K562 (cell line): Measurements from ENCODE around the gene TCF25. TPM values are rescaled to one million over a fixed set of nuclear protein-coding genes. Genes with fewer than 3 reads are reported as not detected.

Source experiments
- ATF3 ChIP-seq, 2 experiments: fragments of 450-650 bp in 1 of 2; sonication (generic) in 1 of 2; formaldehyde crosslinking in 1 of 2; IDR thresholded peaks in 1 of 2; conservative IDR thresholded peaks in 1 of 2; 2 replicates each; pipeline versions ENCODE4 v1.6.1 to v1.8.1; 2016 to 2023; ENCODE audit warnings: mild to moderate bottlenecking in 2 of 2, moderate library complexity in 2 of 2, inconsistent platforms in 1 of 2, missing genetic modification reagents in 1 of 2
- CBFA2T3 ChIP-seq: fragments of 450-650 bp; IDR thresholded peaks from 2 replicates; pipeline ENCODE4 v1.6.1; 2017
- CBX5 ChIP-seq: IDR thresholded peaks from 2 replicates; pipeline ENCODE4 v1.6.1; 2014; ENCODE audit warnings: low read depth, borderline replicate concordance
- DDX20 ChIP-seq: fragments of 450-650 bp; IDR thresholded peaks from 2 replicates; pipeline ENCODE4 v1.6.1; 2016; ENCODE audit warnings: missing genetic modification characterization, low read depth, mild to moderate bottlenecking, missing compliant biosample characterization, moderate library complexity
- E2F6 ChIP-seq, 2 experiments: IDR thresholded peaks; 2 replicates each; pipeline ENCODE4 v1.6.1; 2011; ENCODE audit warnings: borderline replicate concordance in 1 of 2, control low read depth in 1 of 2, low read depth in 1 of 2, low read length in 1 of 2, mild to moderate bottlenecking in 1 of 2, mixed read lengths in 1 of 2, moderate library complexity in 1 of 2; ENCODE audit not compliant: insufficient read depth in 1 of 2, insufficient read length in 1 of 2, poor library complexity in 1 of 2, severe bottlenecking in 1 of 2; ENCODE audit errors: extremely low read depth in 1 of 2
- HIVEP1 ChIP-seq: fragments of 250-450 bp; sonication (Bioruptor Pico); IDR thresholded peaks from 2 replicates; pipeline ENCODE4 v1.4.0; 2020; ENCODE audit warnings: mild to moderate bottlenecking
- MAFG ChIP-seq: fragments of 450-650 bp; conservative IDR thresholded peaks from 2 replicates; pipeline ENCODE4 v1.6.1; 2016; ENCODE audit warnings: missing genetic modification characterization, missing compliant biosample characterization
- MBD2 ChIP-seq: sonication (generic); IDR thresholded peaks from 2 replicates; pipeline ENCODE4 v1.6.1; 2016; ENCODE audit warnings: low read depth, borderline replicate concordance
- MCM2 ChIP-seq: fragments of 450-650 bp; IDR thresholded peaks from 2 replicates; pipeline ENCODE4 v1.6.1; 2017; ENCODE audit warnings: low read depth, mild to moderate bottlenecking
- MECOM ChIP-seq: fragments of 250-450 bp; sonication (Bioruptor Pico); IDR thresholded peaks from 2 replicates; pipeline ENCODE4 v1.8.0; 2022; ENCODE audit warnings: inconsistent platforms
- MYC ChIP-seq, 2 experiments: fragments of 250-450 bp in 1 of 2; sonication (Bioruptor Pico) in 1 of 2; IDR thresholded peaks; 2 replicates each; pipeline versions ENCODE4 v1.5.1 to v1.6.1; 2012 to 2021; ENCODE audit warnings: low read depth in 2 of 2, borderline replicate concordance in 1 of 2, improper control_type of control experiment in 1 of 2, low read length in 1 of 2, mild to moderate bottlenecking in 1 of 2, moderate library complexity in 1 of 2
- NCOA1 ChIP-seq: fragments of 450-650 bp; IDR thresholded peaks from 2 replicates; pipeline ENCODE4 v1.6.1; 2016; ENCODE audit warnings: low read depth
- RBM25 ChIP-seq: fragments of 200-400 bp; formaldehyde crosslinking; IDR thresholded peaks from 2 replicates; pipeline ENCODE4 v1.6.1; 2018; ENCODE audit warnings: low read length, low read depth, moderate library complexity; ENCODE audit not compliant: severe bottlenecking
- YY1 ChIP-seq, 3 experiments: IDR thresholded peaks; 2 replicates each; pipeline ENCODE4 v1.6.1; 2011; ENCODE audit warnings: low read length in 2 of 3, mild to moderate bottlenecking in 2 of 3, moderate library complexity in 2 of 3, borderline replicate concordance in 1 of 3, control low read depth in 1 of 3, low read depth in 1 of 3; ENCODE audit not compliant: insufficient read depth in 3 of 3, insufficient replicate concordance in 2 of 3, control insufficient read depth in 1 of 3, insufficient read length in 1 of 3; ENCODE audit errors: extremely low read depth in 1 of 3
- ZBTB34 ChIP-seq: fragments of 250-450 bp; sonication (Bioruptor Pico); IDR thresholded peaks from 2 replicates; pipeline ENCODE4 v1.8.0; 2021; ENCODE audit warnings: mild to moderate bottlenecking, moderate library complexity
- ZFX ChIP-seq: sonication (generic); formaldehyde crosslinking; IDR thresholded peaks from 2 replicates; pipeline ENCODE4 v1.8.0; 2022; ENCODE audit warnings: mild to moderate bottlenecking, missing genetic modification reagents, moderate library complexity
- polyA plus RNA-seq, 8 experiments: library from polyadenylated mRNA; depleted of rRNA in 4 of 8; stranded (reverse) in 5 of 8; unstranded in 3 of 8; fragments of >200 nt; fragmentation: Nextera tagmentation in 2 of 8; fragmentation: Illumina TruSeq in 1 of 8; extraction: Ambion mirVana in 2 of 8; extraction: Trizol in 1 of 8; gene quantifications; 2 replicates each; pipeline versions ENCODE4 v1.2.1 to v1.2.3, GENCODE V29; 2011 to 2014; ENCODE audit warnings: inconsistent platforms in 1 of 8, missing spikeins in 1 of 8
- total RNA-seq, 7 experiments: library from RNA; depleted of rRNA in 6 of 7; stranded (reverse); fragments of >200 nt in 6 of 7; fragmentation: Illumina TruSeq in 2 of 7; extraction: Trizol in 2 of 7; gene quantifications; 2 replicates each; pipeline versions ENCODE4 v1.2.1 to v1.2.3, GENCODE V29; 2011 to 2021; ENCODE audit warnings: low replicate concordance in 1 of 7
- TF ChIP-seq, protein P1 (sequence below): fragments of 200-400 bp; formaldehyde crosslinking; IDR thresholded peaks from 2 replicates; pipeline ENCODE4 v1.6.1; 2017; ENCODE audit warnings: mild to moderate bottlenecking, low read depth, low read length, moderate library complexity

The TCF25 gene
- total and polyA plus RNA-seq, 9 of the 15 experiments (the other 6 are each of a cell fraction or from before 2014, with no cell fraction given) = 9.0 to 154 (median 83.8) TPM

GRCh38 chr16:89873972-89874689 lies 739 bp downstream of the TCF25 start (continued):
- TF ChIP-seq MBD2 (peak; percentile 48; the same call in 1 of the 2 replicates), E2F6 (IDR thresholded peaks at IDR 0.05; ENCODE audit: borderline replicate concordance in 1 of 2, extremely low read depth in 1 of 2, insufficient read depth in 1 of 2, insufficient read length in 1 of 2, low read depth in 1 of 2, low read length in 1 of 2, poor library complexity in 1 of 2, severe bottlenecking in 1 of 2) (peak in 1 of 2 experiments; percentile 77), YY1 (IDR thresholded peaks at IDR 0.05; ENCODE audit: borderline replicate concordance in 1 of 3, control insufficient read depth in 1 of 3, extremely low read depth in 1 of 3, insufficient read depth in 3 of 3, insufficient read length in 1 of 3, insufficient replicate concordance in 2 of 3, low read depth in 1 of 3, low read length in 2 of 3) (peak in 1 of 3 experiments; percentile 22), ATF3 (IDR thresholded peaks at IDR 0.05) (no peak), ATF3 (CRISPR knock-in tag; conservative IDR thresholded peaks at IDR 0.05) (no peak), ZBTB34 (CRISPR knock-in tag) (no peak), RBM25 (no peak), HIVEP1 (CRISPR knock-in tag) (no peak), CBFA2T3 (no peak), CBX5 (no peak), MYC (IDR thresholded peaks at IDR 0.05; ENCODE audit: low read depth, low read length) (peak; percentile 92), MYC (CRISPR knock-in tag; IDR thresholded peaks at IDR 0.05; ENCODE audit: borderline replicate concordance, low read depth) (no peak), ZFX (no peak; the same call in 1 of the 2 replicates), DDX20 (no peak), NCOA1 (no peak), MCM2 (no peak), MAFG (tag) (no peak), MECOM (CRISPR knock-in tag) (no peak)
- TF ChIP-seq, protein P1, sequence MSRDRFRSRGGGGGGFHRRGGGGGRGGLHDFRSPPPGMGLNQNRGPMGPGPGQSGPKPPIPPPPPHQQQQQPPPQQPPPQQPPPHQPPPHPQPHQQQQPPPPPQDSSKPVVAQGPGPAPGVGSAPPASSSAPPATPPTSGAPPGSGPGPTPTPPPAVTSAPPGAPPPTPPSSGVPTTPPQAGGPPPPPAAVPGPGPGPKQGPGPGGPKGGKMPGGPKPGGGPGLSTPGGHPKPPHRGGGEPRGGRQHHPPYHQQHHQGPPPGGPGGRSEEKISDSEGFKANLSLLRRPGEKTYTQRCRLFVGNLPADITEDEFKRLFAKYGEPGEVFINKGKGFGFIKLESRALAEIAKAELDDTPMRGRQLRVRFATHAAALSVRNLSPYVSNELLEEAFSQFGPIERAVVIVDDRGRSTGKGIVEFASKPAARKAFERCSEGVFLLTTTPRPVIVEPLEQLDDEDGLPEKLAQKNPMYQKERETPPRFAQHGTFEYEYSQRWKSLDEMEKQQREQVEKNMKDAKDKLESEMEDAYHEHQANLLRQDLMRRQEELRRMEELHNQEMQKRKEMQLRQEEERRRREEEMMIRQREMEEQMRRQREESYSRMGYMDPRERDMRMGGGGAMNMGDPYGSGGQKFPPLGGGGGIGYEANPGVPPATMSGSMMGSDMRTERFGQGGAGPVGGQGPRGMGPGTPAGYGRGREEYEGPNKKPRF = no peak
